Body of pancreas (tissue), 4 donors: ENCODE results near the gene IL1RAPL1.

Experiments
- CTCF ChIP-seq, 7 experiments: fragments of 450-650 bp in 4 of 7; fragments of 200-600 bp in 3 of 7; sonication (generic) in 3 of 7; IDR thresholded peaks; one replicate each; pipeline ENCODE4 v1.5.1; 2016 to 2019; ENCODE audit warnings: antibody characterized with exemption in 7 of 7
- POLR2A ChIP-seq, 3 donors: fragments of 450-650 bp; IDR thresholded peaks; one replicate each; pipeline ENCODE4 v1.6.1; 2016; ENCODE audit warnings: antibody characterized with exemption in 3 of 3, mild to moderate bottlenecking in 2 of 3

DNA sequence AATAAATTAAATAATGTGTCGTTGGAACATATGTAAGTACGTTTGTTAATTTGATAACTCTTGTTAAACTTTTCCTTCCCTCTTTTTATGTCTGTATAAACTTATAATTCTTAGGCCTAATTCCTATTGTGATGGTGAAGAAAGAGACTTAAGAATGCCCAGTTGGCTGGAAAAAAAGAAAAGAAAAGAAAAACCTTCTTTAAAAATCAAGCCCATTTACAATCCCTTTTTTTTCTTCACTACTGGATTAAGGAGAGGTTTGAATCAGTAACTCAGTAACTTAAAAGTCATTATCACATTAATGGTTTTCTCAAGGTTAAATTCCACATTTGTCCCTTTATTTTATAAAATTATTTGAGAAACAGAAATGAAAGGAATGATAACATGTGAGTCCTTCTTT lies 1374.8 kb downstream of the IL1RAPL1 start:
- TF ChIP-seq CTCF (IDR thresholded peaks at IDR 0.05) = no peak
- no peak for TF ChIP-seq POLR2A (IDR thresholded peaks at IDR 0.05)
